ENCODE measurements around the gene CRTC1. TPM values are rescaled to one million over a fixed set of nuclear protein-coding genes. Genes with fewer than 3 reads are reported as not detected.
"Not testable (repeated sequence)": the region's sequence is repeated elsewhere in the genome, so short reads cannot be mapped to it uniquely, and the experiment has no call there.

The CRTC1 gene
- total RNA-seq, 3 donors from 2014 or later = 11.5 to 15.1 (median 12.5) TPM

DNA sequence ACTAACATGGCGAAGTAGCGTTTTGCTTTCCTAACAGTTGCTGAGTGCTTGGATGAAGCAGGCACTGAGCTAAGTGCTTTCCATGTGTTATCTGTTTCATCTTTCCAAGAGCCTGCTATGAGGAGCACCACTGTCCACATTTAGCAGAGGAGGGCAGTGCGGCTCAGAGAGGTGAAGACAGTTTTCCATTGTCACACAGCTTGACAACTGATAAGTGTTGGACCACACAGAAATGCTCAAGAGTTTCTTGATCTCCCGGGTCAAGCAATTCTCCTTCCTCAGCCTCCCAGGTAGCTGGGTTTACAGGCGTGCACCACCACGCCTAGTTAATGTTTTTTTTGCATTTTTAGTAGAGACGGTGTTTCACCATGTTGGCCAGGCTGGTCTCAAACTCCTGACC lies 6.8 kb upstream of the CRTC1 start:
- ATAC-seq = no peak
- H3K36me3 ChIP-seq (ENCODE audit: low read depth) = no peaks in the 10 kb centered on the region
- DNase-seq = no peak
- H3K4me1 ChIP-seq (ENCODE audit: low read depth) = peaks cover 4% of the 10 kb centered on the region
- intact Hi-C loops (cut with DNase I, micrococcal nuclease) = no loop called here
- TF ChIP-seq CTCF (IDR thresholded peaks at IDR 0.05) = no peak
- no peaks in the 10 kb centered on the region for H3K9me3 ChIP-seq
- H3K4me3 ChIP-seq = no peak overlapping the region

- H3K4me3 ChIP-seq = no peak overlapping the region
- TF ChIP-seq CTCF (IDR thresholded peaks at IDR 0.05) = no peak
- H3K4me1 ChIP-seq (ENCODE audit: low read depth) = peaks cover 4% of the 10 kb centered on the region
- no peak for ATAC-seq
- no peak for DNase-seq
- H3K36me3 ChIP-seq (ENCODE audit: low read depth) = no peaks in the 10 kb centered on the region
- intact Hi-C loops (cut with DNase I, micrococcal nuclease) = no loop called here
- no peaks in the 10 kb centered on the region for H3K9me3 ChIP-seq
Measured at GRCh38 chr19:18677156-18677555, 6.3 kb upstream of the CRTC1 start.

GRCh38 chr19:18680148-18680547 lies 3.3 kb upstream of the CRTC1 start:
- H3K4me3 ChIP-seq; H3K36me3 ChIP-seq (ENCODE audit: low read depth); H3K9me3 ChIP-seq; intact Hi-C loops (cut with DNase I, micrococcal nuclease); DNase-seq; ATAC-seq; H3K4me1 ChIP-seq (ENCODE audit: low read depth): not testable (repeated sequence)

DNA sequence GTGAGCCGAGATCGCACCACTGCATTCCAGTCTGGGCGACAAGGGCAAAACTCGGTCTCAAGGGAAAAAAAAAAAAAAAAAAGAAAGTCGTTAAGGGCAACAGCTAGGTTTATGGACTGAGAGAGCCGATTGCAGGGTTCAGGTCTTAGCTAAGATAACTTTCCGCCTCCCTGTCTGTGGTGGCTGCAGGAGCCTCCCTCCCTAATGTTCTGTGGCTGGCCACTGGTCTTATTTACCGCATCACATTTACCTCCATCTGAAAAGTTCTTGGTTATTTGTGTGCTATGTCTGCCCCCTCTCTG lies 722 bp upstream of the CRTC1 start:
- Histone ChIP-seq H3K4me1 (ENCODE audit: low read depth) (peaks cover 9% of the 10 kb centered on the region), H3K4me3 (no peak overlapping the region), H3K36me3 (ENCODE audit: low read depth) (no peaks in the 10 kb centered on the region), H3K9me3 (no peaks in the 10 kb centered on the region)
- ATAC-seq (no peak), DNase-seq (no peak)
- TF ChIP-seq CTCF (IDR thresholded peaks at IDR 0.05) = no peak
- intact Hi-C loops (cut with DNase I, micrococcal nuclease) = no loop called here

DNA sequence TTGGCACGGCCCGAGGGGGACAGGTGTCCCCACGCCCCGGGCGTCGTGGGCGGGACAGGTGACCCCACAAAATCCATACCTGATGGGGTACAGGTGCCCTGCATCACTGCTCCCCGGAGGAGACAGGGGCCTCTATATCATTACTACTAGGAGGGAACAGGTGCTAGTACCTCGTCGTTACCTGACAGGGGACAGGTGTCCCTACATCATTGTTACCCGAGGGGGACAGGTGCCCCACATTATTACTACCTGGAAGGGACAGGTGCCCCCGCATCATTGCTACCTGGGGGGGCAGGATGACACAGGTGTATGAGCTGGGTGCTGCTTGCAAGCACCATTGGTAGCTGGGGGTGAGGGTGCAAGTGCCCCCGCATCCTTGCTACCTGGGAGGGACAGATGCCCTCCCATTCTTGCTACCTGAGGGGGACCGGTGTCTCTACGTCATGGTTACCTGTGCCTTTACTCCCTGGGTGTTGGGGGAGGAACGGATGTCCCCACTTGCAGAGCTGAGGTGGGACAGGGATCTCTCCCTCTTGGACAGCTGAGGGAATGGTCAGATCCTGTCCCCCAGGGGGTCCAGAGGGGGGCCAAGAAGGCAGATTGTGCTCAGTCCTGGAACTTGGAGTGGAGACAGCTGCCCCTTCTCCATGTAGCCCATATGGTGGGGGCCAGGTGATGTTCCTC lies 620 bp downstream of the CRTC1 start:
- no peaks in the 10 kb centered on the region for H3K9me3 ChIP-seq
- peak overlapping the region; percentile 34 for H3K4me3 ChIP-seq
- intact Hi-C loops (cut with DNase I, micrococcal nuclease) = no loop called here
- no peaks in the 10 kb centered on the region for H3K36me3 ChIP-seq (ENCODE audit: low read depth)
- no peak for DNase-seq
- TF ChIP-seq CTCF (IDR thresholded peaks at IDR 0.05) = no peak
- ATAC-seq = peak; percentile 10
- H3K4me1 ChIP-seq (ENCODE audit: low read depth) = peaks cover 6% of the 10 kb centered on the region

- intact Hi-C loops (cut with DNase I, micrococcal nuclease) = no loop called here
- no peak for TF ChIP-seq CTCF (IDR thresholded peaks at IDR 0.05)
- peaks cover 6% of the 10 kb centered on the region for H3K4me1 ChIP-seq (ENCODE audit: low read depth)
- DNase-seq (no peak), ATAC-seq (no peak)
- H3K36me3 ChIP-seq (ENCODE audit: low read depth) = no peaks in the 10 kb centered on the region
- no peaks in the 10 kb centered on the region for H3K9me3 ChIP-seq
- no peak overlapping the region for H3K4me3 ChIP-seq
Measured at GRCh38 chr19:18684642-18684993, 1.1 kb downstream of the CRTC1 start.
